GM12878 (cell line): ENCODE results near the gene ENDOV.

Experiments used
- CREM ChIP-seq: IDR thresholded peaks from 2 replicates; pipeline ENCODE4 v1.6.1; 2014; ENCODE audit warnings: antibody characterized with exemption, low read depth
- POLR2A ChIP-seq: IDR thresholded peaks from 2 replicates; pipeline ENCODE4 v1.6.1; 2011; ENCODE audit warnings: low read depth, mild to moderate bottlenecking, low read length
- POLR2AphosphoS5 ChIP-seq: IDR thresholded peaks from 2 replicates; pipeline ENCODE4 v1.6.1; 2011; ENCODE audit warnings: mild to moderate bottlenecking, low read length, inconsistent platforms
- TF ChIP-seq, protein P1 (sequence below): fragments of 450-650 bp; IDR thresholded peaks from 2 replicates; pipeline ENCODE4 v1.6.1; 2017; ENCODE audit warnings: mild to moderate bottlenecking, low read depth, inconsistent platforms; ENCODE audit not compliant: poor library complexity, severe bottlenecking

DNA sequence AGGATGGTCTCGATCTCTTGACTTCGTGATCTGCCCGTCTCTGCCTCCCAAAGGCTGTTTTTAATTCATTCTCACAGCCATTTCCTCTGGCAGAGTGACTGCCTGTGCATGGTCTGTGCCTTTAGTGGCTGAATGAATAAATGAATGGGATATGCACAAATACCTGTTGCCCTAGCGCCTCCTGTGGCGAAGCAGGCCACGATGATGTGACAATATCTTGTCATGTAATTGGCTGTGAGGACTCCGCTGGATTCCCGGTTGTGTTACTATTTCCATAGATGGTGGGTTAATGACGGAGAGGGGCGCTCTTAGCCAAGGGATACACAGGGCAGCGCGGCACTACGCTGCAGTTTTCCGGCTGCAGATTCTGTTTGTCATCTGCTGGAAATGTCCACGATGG, 26.8 kb upstream of the ENDOV start:
- TF ChIP-seq, protein P1, sequence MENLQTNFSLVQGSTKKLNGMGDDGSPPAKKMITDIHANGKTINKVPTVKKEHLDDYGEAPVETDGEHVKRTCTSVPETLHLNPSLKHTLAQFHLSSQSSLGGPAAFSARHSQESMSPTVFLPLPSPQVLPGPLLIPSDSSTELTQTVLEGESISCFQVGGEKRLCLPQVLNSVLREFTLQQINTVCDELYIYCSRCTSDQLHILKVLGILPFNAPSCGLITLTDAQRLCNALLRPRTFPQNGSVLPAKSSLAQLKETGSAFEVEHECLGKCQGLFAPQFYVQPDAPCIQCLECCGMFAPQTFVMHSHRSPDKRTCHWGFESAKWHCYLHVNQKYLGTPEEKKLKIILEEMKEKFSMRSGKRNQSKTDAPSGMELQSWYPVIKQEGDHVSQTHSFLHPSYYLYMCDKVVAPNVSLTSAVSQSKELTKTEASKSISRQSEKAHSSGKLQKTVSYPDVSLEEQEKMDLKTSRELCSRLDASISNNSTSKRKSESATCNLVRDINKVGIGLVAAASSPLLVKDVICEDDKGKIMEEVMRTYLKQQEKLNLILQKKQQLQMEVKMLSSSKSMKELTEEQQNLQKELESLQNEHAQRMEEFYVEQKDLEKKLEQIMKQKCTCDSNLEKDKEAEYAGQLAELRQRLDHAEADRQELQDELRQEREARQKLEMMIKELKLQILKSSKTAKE = no peak
- TF ChIP-seq POLR2AphosphoS5 (no peak), CREM (no peak), POLR2A (no peak)
